B cell (primary cell): ENCODE data around the gene PRSS3. TPM values are rescaled to one million over a fixed set of nuclear protein-coding genes. Genes with fewer than 3 reads are reported as not detected.
"Not testable (repeated sequence)": the region's sequence is repeated elsewhere in the genome, so short reads cannot be mapped to it uniquely, and the experiment has no call there.

Source experiments
- ATAC-seq: fragments of 200-7000 bp; cut with Tn5 transposase; one replicate; pipeline ENCODE4 v1.10.0; 2021; ENCODE audit warnings: low read depth, mild to moderate bottlenecking, moderate number of reproducible peaks, moderate library complexity
- CTCF ChIA-PET: fragments of 350-600 bp; sonication (Branson Sonifier 250); formaldehyde crosslinking; loops from one replicate; lab custom pipeline; 2021; ENCODE audit warnings: antibody characterized with exemption, inconsistent platforms; lab: Charles Lee
- POLR2A ChIA-PET: fragments of 350-600 bp; sonication (Branson Sonifier 250); formaldehyde crosslinking; loops from one replicate; lab custom pipeline; 2021; ENCODE audit warnings: antibody characterized with exemption; lab: Charles Lee
- DNase-seq: peaks from one replicate; pipeline ENCODE4 v3.0.0; 2013
- H2AFZ ChIP-seq: 2 replicates; pipeline ENCODE4 v1.6.1; 2012; ENCODE audit warnings: mild to moderate bottlenecking, low read depth, low read length; ENCODE audit not compliant: insufficient read depth, poor library complexity, severe bottlenecking
- H3K27ac ChIP-seq, 2 donors: 1 replicate in 1 of 2; 2 replicates in 1 of 2; pipeline ENCODE4 v1.5.1; 2012 to 2013; ENCODE audit warnings: low read length in 2 of 2, mild to moderate bottlenecking in 2 of 2, moderate library complexity in 1 of 2
- H3K27me3 ChIP-seq, 4 experiments: fragments of 200-600 bp in 1 of 4; sonication (generic) in 1 of 4; replicated peaks in 1 of 4; 1 replicate in 2 of 4; 2 replicates in 2 of 4; pipeline versions ENCODE4 v1.6.1 to v1.7.0; 2013 to 2016; ENCODE audit warnings: low read length in 3 of 4, mild to moderate bottlenecking in 2 of 4, mixed read lengths in 1 of 4, moderate library complexity in 1 of 4; ENCODE audit not compliant: insufficient read depth in 4 of 4, control insufficient read depth in 3 of 4; ENCODE audit errors: control extremely low read depth in 1 of 4
- H3K36me3 ChIP-seq, 2 experiments: replicated peaks in 1 of 2; 1 replicate in 1 of 2; 2 replicates in 1 of 2; pipeline versions ENCODE4 v1.6.1 to v1.7.1; 2013; ENCODE audit warnings: low read length in 1 of 2; ENCODE audit not compliant: insufficient read depth in 2 of 2, control insufficient read depth in 1 of 2; ENCODE audit errors: control extremely low read depth in 1 of 2, extremely low read depth in 1 of 2
- H3K4me1 ChIP-seq, 2 donors: fragments of 200-600 bp in 1 of 2; sonication (generic) in 1 of 2; 1 replicate in 1 of 2; 2 replicates in 1 of 2; pipeline versions ENCODE4 v1.5.1 to v1.6.1; 2013 to 2017; ENCODE audit warnings: low read length in 2 of 2; ENCODE audit not compliant: control insufficient read depth in 2 of 2, insufficient read depth in 2 of 2
- H3K4me2 ChIP-seq: replicated peaks from 2 replicates; pipeline ENCODE3; 2012; ENCODE audit warnings: mild to moderate bottlenecking, low read depth, low read length; ENCODE audit not compliant: poor library complexity, severe bottlenecking
- H3K4me3 ChIP-seq, 5 experiments: fragments of 200-600 bp in 1 of 5; sonication (generic) in 1 of 5; 1 replicate in 3 of 5; 2 replicates in 2 of 5; pipeline versions ENCODE4 v1.5.1 to v1.7.0; 2011 to 2016; ENCODE audit warnings: low read length in 4 of 5, mild to moderate bottlenecking in 4 of 5, low read depth in 2 of 5, control low read depth in 1 of 5, moderate library complexity in 1 of 5; ENCODE audit not compliant: insufficient read depth in 1 of 5; ENCODE audit errors: control extremely low read depth in 1 of 5, extremely low read depth in 1 of 5
- H3K79me2 ChIP-seq: fragments of 200-600 bp; sonication (generic); one replicate; pipeline ENCODE4 v1.6.0; 2016; ENCODE audit warnings: low read length; ENCODE audit not compliant: control insufficient read depth, insufficient read depth
- H3K9ac ChIP-seq: fragments of 200-600 bp; sonication (generic); 2 replicates; pipeline ENCODE4 v1.6.1; 2017; ENCODE audit warnings: mild to moderate bottlenecking, low read length, moderate library complexity
- H3K9me3 ChIP-seq, 3 donors: one replicate each; pipeline versions ENCODE4 v1.6.1 to v1.7.1; 2013; ENCODE audit warnings: low read length in 2 of 3; ENCODE audit not compliant: control insufficient read depth in 2 of 3, insufficient read depth in 1 of 3; ENCODE audit errors: control extremely low read depth in 1 of 3
- H4K20me1 ChIP-seq: 2 replicates; pipeline ENCODE4 v1.6.0; 2012; ENCODE audit warnings: mild to moderate bottlenecking, low read length; ENCODE audit not compliant: insufficient read depth, control insufficient read depth, poor library complexity, severe bottlenecking
- H3K27ac Mint-ChIP-seq: one replicate; pipeline ENCODE4 v1.8.0; 2021; ENCODE audit warnings: mixed read lengths
- H3K27me3 Mint-ChIP-seq: one replicate; pipeline ENCODE4 v1.8.0; 2021; ENCODE audit warnings: mixed read lengths
- H3K4me1 Mint-ChIP-seq: one replicate; pipeline ENCODE4 v1.8.0; 2021; ENCODE audit warnings: mixed read lengths
- H3K4me3 Mint-ChIP-seq: one replicate; pipeline ENCODE4 v1.8.0; 2021; ENCODE audit warnings: mixed read lengths
- H3K9me3 Mint-ChIP-seq: one replicate; pipeline ENCODE4 v1.8.0; 2022; ENCODE audit warnings: mixed read lengths; ENCODE audit not compliant: insufficient read depth
- EZH2 ChIP-seq: IDR thresholded peaks from 2 replicates; pipeline ENCODE4 v1.6.1; 2012; ENCODE audit warnings: borderline replicate concordance, low read depth, mild to moderate bottlenecking, moderate library complexity, low read length; ENCODE audit not compliant: insufficient read depth, poor library complexity, severe bottlenecking
- WGBS: methylation state at CpG from one replicate; pipeline ENCODE4 v1.1.5; 2013; ENCODE audit warnings: missing lambda C conversion rate; ENCODE audit not compliant: insufficient coverage; 5-methylcytosine and 5-hydroxymethylcytosine counted together
- intact Hi-C: fragments of 100-400 bp; cut with micrococcal nuclease; formaldehyde crosslinking; loops from one replicate; pipeline ENCODE4 v1.10.0; 2022
- polyA plus RNA-seq: library from polyadenylated mRNA; depleted of rRNA; stranded (reverse); fragments of >200 nt; gene quantifications from 2 replicates; pipeline ENCODE4 v1.2.3, GENCODE V29; 2012
- total RNA-seq, 2 donors: library from RNA; stranded (reverse); fragments of 120-200 nt in 1 of 2; gene quantifications; 1 replicate in 1 of 2; 2 replicates in 1 of 2; pipeline versions ENCODE4 v1.2.3 to v1.2.4, GENCODE V29; 2013 to 2022
- TF ChIP-seq, protein P1 (sequence below): fragments of 200-600 bp; IDR thresholded peaks from one replicate; pipeline ENCODE4 v1.8.0; 2022; ENCODE audit warnings: antibody characterized with exemption, mild to moderate bottlenecking

PRSS3 gene
- total and polyA plus RNA-seq, 2 donors (not counting 1 experiment from before 2014, with no cell fraction given): not detected

DNA sequence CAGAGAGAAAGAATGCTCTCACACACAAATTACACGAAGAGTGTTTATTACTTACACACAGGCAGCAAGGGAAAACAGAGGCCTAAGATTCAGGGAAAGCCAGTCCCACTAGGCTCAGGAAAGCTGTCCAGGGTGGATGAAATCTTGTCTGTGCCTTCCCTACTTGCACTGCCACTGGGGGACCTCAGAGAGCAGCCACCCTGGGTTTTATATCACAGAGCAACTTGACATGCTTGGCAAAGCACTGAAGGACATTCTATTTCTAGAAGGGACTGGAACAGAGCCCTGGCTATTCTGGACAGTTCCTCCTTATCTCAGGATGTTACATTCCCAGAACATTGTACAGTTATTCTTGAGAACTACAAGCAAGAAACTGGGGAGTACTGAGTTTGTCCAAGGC is 7.5 kb upstream of the PRSS3 start:
- intact Hi-C loops: no loop called here
- Mint-ChIP-seq H3K4me1 (no peaks in the 10 kb centered on the region), H3K4me3 (no peak overlapping the region), H3K9me3 (no peaks in the 10 kb centered on the region), H3K27ac (no peak overlapping the region), H3K27me3 (peaks cover 24% of the 10 kb centered on the region)
- Histone ChIP-seq H3K27ac (no peak overlapping the region), H2AFZ (no peak overlapping the region), H3K4me1 (no peaks in the 10 kb centered on the region), H4K20me1 (no peaks in the 10 kb centered on the region), H3K36me3 (no peaks in the 10 kb centered on the region), H3K27me3 (peaks cover 0 to 7% (median 1%) of the 10 kb centered on the region in 4 experiments), H3K9ac (no peak overlapping the region), H3K9me3 (no peaks in the 10 kb centered on the region), H3K4me2 (no peak overlapping the region), H3K79me2 (no peaks in the 10 kb centered on the region), H3K4me3 (no peak overlapping the region)
- ATAC-seq: no peak
- DNase-seq: no peak
- ChIA-PET POLR2A (no interaction called here), CTCF (interaction anchor here (1.0 to 1.2 kb wide), 2 partner anchors 9 to 26 kb away, joined by 5 read pairs; no protein-coding TSS in a partner anchor)
- TF ChIP-seq, protein P1, sequence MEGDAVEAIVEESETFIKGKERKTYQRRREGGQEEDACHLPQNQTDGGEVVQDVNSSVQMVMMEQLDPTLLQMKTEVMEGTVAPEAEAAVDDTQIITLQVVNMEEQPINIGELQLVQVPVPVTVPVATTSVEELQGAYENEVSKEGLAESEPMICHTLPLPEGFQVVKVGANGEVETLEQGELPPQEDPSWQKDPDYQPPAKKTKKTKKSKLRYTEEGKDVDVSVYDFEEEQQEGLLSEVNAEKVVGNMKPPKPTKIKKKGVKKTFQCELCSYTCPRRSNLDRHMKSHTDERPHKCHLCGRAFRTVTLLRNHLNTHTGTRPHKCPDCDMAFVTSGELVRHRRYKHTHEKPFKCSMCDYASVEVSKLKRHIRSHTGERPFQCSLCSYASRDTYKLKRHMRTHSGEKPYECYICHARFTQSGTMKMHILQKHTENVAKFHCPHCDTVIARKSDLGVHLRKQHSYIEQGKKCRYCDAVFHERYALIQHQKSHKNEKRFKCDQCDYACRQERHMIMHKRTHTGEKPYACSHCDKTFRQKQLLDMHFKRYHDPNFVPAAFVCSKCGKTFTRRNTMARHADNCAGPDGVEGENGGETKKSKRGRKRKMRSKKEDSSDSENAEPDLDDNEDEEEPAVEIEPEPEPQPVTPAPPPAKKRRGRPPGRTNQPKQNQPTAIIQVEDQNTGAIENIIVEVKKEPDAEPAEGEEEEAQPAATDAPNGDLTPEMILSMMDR: no peak
- TF ChIP-seq EZH2: no peak
- WGBS: 80% methylated on average over 1 of the region's 1 CpG

DNA sequence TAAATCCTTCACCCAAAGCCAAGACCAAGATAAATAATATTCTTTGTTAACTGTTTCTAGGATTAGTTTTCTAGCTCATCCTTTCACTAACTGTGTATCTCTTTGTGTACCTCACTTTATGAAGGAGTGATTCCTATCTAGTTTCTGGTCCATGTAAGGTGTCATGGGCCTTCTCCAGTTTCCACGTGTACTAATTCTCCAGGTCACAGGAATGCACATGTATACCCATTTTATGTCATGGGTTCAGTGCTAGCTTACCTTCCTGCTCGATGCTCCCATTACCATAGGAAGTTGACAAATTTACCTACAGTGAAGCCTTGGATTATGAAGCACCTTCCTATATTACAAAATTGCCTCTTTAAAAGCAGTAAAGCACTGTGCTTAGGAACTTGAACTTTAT is 5.9 kb upstream of the PRSS3 start:
- H4K20me1 ChIP-seq, H2AFZ ChIP-seq, H3K27ac ChIP-seq, POLR2A ChIA-PET, H3K79me2 ChIP-seq, H3K9ac ChIP-seq, H3K4me2 ChIP-seq, H3K9me3 Mint-ChIP-seq, DNase-seq, H3K36me3 ChIP-seq, H3K4me3 ChIP-seq, ATAC-seq, H3K27ac Mint-ChIP-seq, H3K4me1 ChIP-seq, H3K9me3 ChIP-seq, H3K4me1 Mint-ChIP-seq, H3K4me3 Mint-ChIP-seq, CTCF ChIA-PET, H3K27me3 ChIP-seq, intact Hi-C loops: not testable (repeated sequence)
- H3K27me3 Mint-ChIP-seq: peaks cover 27% of the 10 kb centered on the region
- no CpG with 5 or more reads among the region's 2 CpGs for WGBS
